Measurements from ENCODE around the gene HAPLN3.
"Not testable (repeated sequence)": the region's sequence is repeated elsewhere in the genome, so short reads cannot be mapped to it uniquely, and the experiment has no call there.

Gene HAPLN3

GRCh38 chr15:88894819-88895767 is at the start of gene HAPLN3:
HAPLN3 (minus strand) TSS chr15:88895544; CDS start chr15:88887298, 8,246 bp downstream.
- DNase-seq (ENCODE audit: low read depth) = peak; percentile 59

GRCh38 chr15:88940110-88940675 is 44.8 kb upstream of the HAPLN3 start:
- DNase-seq (ENCODE audit: low read depth) = no peak

GRCh38 chr15:88939486-88939806 is 44.1 kb upstream of the HAPLN3 start:
- no peak for DNase-seq (ENCODE audit: low read depth)

GRCh38 chr15:88938802-88939485 is 43.6 kb upstream of the HAPLN3 start:
- DNase-seq (ENCODE audit: low read depth) = no peak

- DNase-seq (ENCODE audit: low read depth) = not testable (repeated sequence)
Measured at GRCh38 chr15:88934449-88934848, 39.1 kb upstream of the HAPLN3 start.

- DNase-seq (ENCODE audit: low read depth) = no peak
Measured at GRCh38 chr15:88932875-88933330, 37.6 kb upstream of the HAPLN3 start.

GRCh38 chr15:88932271-88932874 is 37.0 kb upstream of the HAPLN3 start:
- DNase-seq (ENCODE audit: low read depth) = no peak

- no peak for DNase-seq (ENCODE audit: low read depth)
Measured at GRCh38 chr15:88930579-88930978, 35.2 kb upstream of the HAPLN3 start.

- DNase-seq (ENCODE audit: low read depth) = not testable (repeated sequence)
Measured at GRCh38 chr15:88929358-88930098, 34.2 kb upstream of the HAPLN3 start.

- DNase-seq (ENCODE audit: low read depth) = not testable (repeated sequence)
Measured at GRCh38 chr15:88928192-88928591, 32.8 kb upstream of the HAPLN3 start.

- DNase-seq (ENCODE audit: low read depth) = not testable (repeated sequence)
Measured at GRCh38 chr15:88925648-88926047, 30.3 kb upstream of the HAPLN3 start.

- not testable (repeated sequence) for DNase-seq (ENCODE audit: low read depth)
Measured at GRCh38 chr15:88920892-88921435, 25.6 kb upstream of the HAPLN3 start.

GRCh38 chr15:88920186-88920891 is 25.0 kb upstream of the HAPLN3 start:
- DNase-seq (ENCODE audit: low read depth) = no peak

- DNase-seq (ENCODE audit: low read depth) = no peak
Measured at GRCh38 chr15:88918738-88919137, 23.4 kb upstream of the HAPLN3 start.

- DNase-seq (ENCODE audit: low read depth) = no peak
Measured at GRCh38 chr15:88917760-88918159, 22.4 kb upstream of the HAPLN3 start.

GRCh38 chr15:88915354-88915753 is 20.0 kb upstream of the HAPLN3 start:
- DNase-seq (ENCODE audit: low read depth) = no peak

- no peak for DNase-seq (ENCODE audit: low read depth)
Measured at GRCh38 chr15:88913850-88914169, 18.5 kb upstream of the HAPLN3 start.

- DNase-seq (ENCODE audit: low read depth) = peak; percentile 50
Measured at GRCh38 chr15:88913017-88913849, 17.9 kb upstream of the HAPLN3 start, which contains the start of gene MFGE8. MFGE8 (minus strand) TSS chr15:88913379; CDS start chr15:88913319, 60 bp downstream.

- DNase-seq (ENCODE audit: low read depth) = no peak
Measured at GRCh38 chr15:88912500-88912921, 17.2 kb upstream of the HAPLN3 start.

GRCh38 chr15:88911766-88912118 is 16.4 kb upstream of the HAPLN3 start:
- no peak for DNase-seq (ENCODE audit: low read depth)
